HCT116 (cell line): Measurements from ENCODE around the gene BAIAP2L1. TPM values are rescaled to one million over a fixed set of nuclear protein-coding genes. Genes with fewer than 3 reads are reported as not detected.

ENCODE experiments used
- ATAC-seq: fragments of 200-7000 bp; cut with Tn5 transposase; 2 replicates; pipeline ENCODE4 v1.9.1; 2020; ENCODE audit warnings: mild to moderate bottlenecking, moderate library complexity
- BruUV-seq: library from RNA; stranded (reverse); fragments of 400-500 nt; replicated peaks from 2 replicates; lab custom pipeline; 2021; lab: Mats Ljungman, UMichigan
- CTCF ChIA-PET: fragments of 300-600 bp; sonication (Branson Sonifier 250); formaldehyde crosslinking; loops from one replicate; lab custom pipeline; 2021; ENCODE audit warnings: antibody characterized with exemption; lab: Charles Lee
- POLR2A ChIA-PET: fragments of 300-600, 350-600 bp; sonication (Branson Sonifier 250); formaldehyde crosslinking; loops from one replicate; lab custom pipeline; 2021; ENCODE audit warnings: antibody characterized with exemption; lab: Charles Lee
- RAD21 ChIA-PET, 2 experiments: fragments of 300-600 bp; sonication (Branson Sonifier 250); formaldehyde crosslinking; loops; one replicate each; lab custom pipeline; 2023; ENCODE audit warnings: low total read pairs in 2 of 2; ENCODE audit not compliant: uncharacterized antibody in 2 of 2, unreplicated experiment in 2 of 2, low non-redundant PET in 1 of 2; lab: Charles Lee
- DNase-seq: peaks from one replicate; pipeline ENCODE4 v3.0.0-alpha.2; 2010; ENCODE audit warnings: low read depth, low spot score
- H2AFZ ChIP-seq: fragments of 200-600 bp; shearing (Covaris generic), sonication (generic); 2 replicates; pipeline ENCODE4 v1.6.1; 2017; ENCODE audit warnings: low read depth, mixed run types, mixed read lengths, antibody characterized with exemption, low read length; ENCODE audit not compliant: poor library complexity, severe bottlenecking
- H3K27ac ChIP-seq: 2 replicates; pipeline ENCODE4 v1.5.1; 2012; ENCODE audit warnings: low read depth, low read length
- H3K27me3 ChIP-seq: fragments of 200-600 bp; sonication (generic); 2 replicates; pipeline ENCODE4 v1.6.1; 2016; ENCODE audit warnings: mixed run types, low read length, mixed read lengths; ENCODE audit not compliant: insufficient read depth
- H3K36me3 ChIP-seq, 2 experiments: fragments of 200-500 bp in 1 of 2; fragments of 200-600 bp in 1 of 2; sonication (Bioruptor generic) in 1 of 2; sonication (generic) in 1 of 2; 2 replicates each; pipeline versions ENCODE4 v1.5.1 to v1.6.1; 2014 to 2016; ENCODE audit warnings: low read length in 2 of 2, inconsistent platforms in 1 of 2, mixed read lengths in 1 of 2, mixed run types in 1 of 2; ENCODE audit not compliant: insufficient read depth in 2 of 2, control insufficient read depth in 1 of 2
- H3K4me1 ChIP-seq, 2 experiments: fragments of 200-600 bp in 1 of 2; sonication (generic) in 1 of 2; 2 replicates each; pipeline versions ENCODE4 v1.5.1 to v1.6.1; 2012 to 2017; ENCODE audit warnings: low read length in 2 of 2, inconsistent platforms in 1 of 2, mild to moderate bottlenecking in 1 of 2, mixed read lengths in 1 of 2, mixed run types in 1 of 2, moderate library complexity in 1 of 2; ENCODE audit not compliant: insufficient read depth in 2 of 2, control insufficient read depth in 1 of 2
- H3K4me2 ChIP-seq: fragments of 200-600 bp; sonication (generic); 2 replicates; pipeline ENCODE4 v1.6.1; 2017; ENCODE audit warnings: mixed run types, low read length, mixed read lengths
- H3K4me3 ChIP-seq, 2 experiments: fragments of 200-600 bp in 1 of 2; sonication (generic) in 1 of 2; replicated peaks in 1 of 2; 2 replicates each; pipeline ENCODE4 v1.5.1; 2011 to 2016; ENCODE audit warnings: low read length in 2 of 2, control low read depth in 1 of 2, low read depth in 1 of 2, mild to moderate bottlenecking in 1 of 2, mixed read lengths in 1 of 2, mixed run types in 1 of 2
- H3K79me2 ChIP-seq: fragments of 200-600 bp; sonication (generic); 2 replicates; pipeline ENCODE4 v1.6.1; 2017; ENCODE audit warnings: mild to moderate bottlenecking, mixed run types, low read length, moderate library complexity, mixed read lengths; ENCODE audit not compliant: insufficient read depth
- H3K9ac ChIP-seq: fragments of 200-600 bp; sonication (generic); 2 replicates; pipeline ENCODE4 v1.6.1; 2016; ENCODE audit warnings: low read length, mixed read lengths
- H3K9me2 ChIP-seq: fragments of 200-600 bp; sonication (generic), shearing (Covaris generic); 2 replicates; pipeline ENCODE4 v1.6.1; 2017; ENCODE audit warnings: mixed run types, mild to moderate bottlenecking, moderate library complexity; ENCODE audit not compliant: insufficient read depth
- H3K9me3 ChIP-seq, 2 experiments: fragments of 200-500 bp in 1 of 2; fragments of 200-600 bp in 1 of 2; sonication (Bioruptor generic) in 1 of 2; sonication (generic) in 1 of 2; 2 replicates each; pipeline ENCODE4 v1.6.1; 2014 to 2017; ENCODE audit warnings: low read length in 2 of 2, mixed read lengths in 2 of 2, inconsistent platforms in 1 of 2, low read depth in 1 of 2, mild to moderate bottlenecking in 1 of 2, mixed run types in 1 of 2, moderate library complexity in 1 of 2; ENCODE audit not compliant: control insufficient read depth in 1 of 2, insufficient read depth in 1 of 2
- H4K20me1 ChIP-seq: fragments of 200-600 bp; sonication (generic), shearing (Covaris generic); 2 replicates; pipeline ENCODE4 v1.6.1; 2017; ENCODE audit warnings: mixed run types, mild to moderate bottlenecking, moderate library complexity; ENCODE audit not compliant: insufficient read depth
- ATF3 ChIP-seq: IDR thresholded peaks from 2 replicates; pipeline ENCODE4 v1.6.1; 2012
- CBX3 ChIP-seq: IDR thresholded peaks from 2 replicates; pipeline ENCODE4 v1.6.1; 2012; ENCODE audit warnings: low read depth
- CEBPB ChIP-seq: IDR thresholded peaks from 2 replicates; pipeline ENCODE4 v1.6.1; 2012; ENCODE audit warnings: low read depth
- CTCF ChIP-seq, 3 experiments: fragments of 200-600 bp in 1 of 3; sonication (generic) in 1 of 3; IDR thresholded peaks in 2 of 3; conservative IDR thresholded peaks in 1 of 3; 2 replicates each; pipeline ENCODE4 v1.5.1; 2012 to 2017; ENCODE audit warnings: low read depth in 2 of 3, low read length in 2 of 3, antibody characterized with exemption in 1 of 3, borderline replicate concordance in 1 of 3, control low read depth in 1 of 3, mild to moderate bottlenecking in 1 of 3, mixed read lengths in 1 of 3, mixed run types in 1 of 3, moderate library complexity in 1 of 3; ENCODE audit not compliant: insufficient read depth in 1 of 3
- EZH2 ChIP-seq: fragments of 200-600 bp; sonication (generic); IDR thresholded peaks from 2 replicates; pipeline ENCODE4 v1.6.1; 2017; ENCODE audit warnings: antibody characterized with exemption, mixed run types
- POLR2AphosphoS5 ChIP-seq: IDR thresholded peaks from 2 replicates; pipeline ENCODE4 v1.6.1; 2011; ENCODE audit warnings: mild to moderate bottlenecking, low read depth, low read length, moderate library complexity
- RAD21 ChIP-seq: IDR thresholded peaks from 2 replicates; pipeline ENCODE4 v1.6.1; 2012; ENCODE audit warnings: low read depth, mild to moderate bottlenecking
- SRF ChIP-seq: IDR thresholded peaks from 2 replicates; pipeline ENCODE4 v1.6.1; 2012; ENCODE audit warnings: low read depth
- YY1 ChIP-seq: IDR thresholded peaks from 2 replicates; pipeline ENCODE4 v1.6.1; 2011; ENCODE audit warnings: low read length, low read depth, moderate library complexity, mild to moderate bottlenecking; ENCODE audit not compliant: insufficient replicate concordance; ENCODE audit errors: extremely low read depth
- ZNF274 ChIP-seq: fragments of 200-500 bp; sonication (Bioruptor generic); IDR thresholded peaks from 2 replicates; pipeline ENCODE4 v1.6.1; 2014; ENCODE audit warnings: mild to moderate bottlenecking, low read depth, low read length, inconsistent platforms
- intact Hi-C: fragments of 100-400 bp; cut with micrococcal nuclease; formaldehyde crosslinking; loops from 2 replicates; pipeline ENCODE4 v1.10.0; 2022
- total RNA-seq: library from RNA; stranded (reverse); gene quantifications from one replicate; pipeline ENCODE4 v1.2.1, GENCODE V29; 2021; ENCODE audit not compliant: unreplicated experiment

BAIAP2L1 gene
- total RNA-seq, 1 experiment from 2014 or later = 61.2 TPM

- Histone ChIP-seq H3K36me3 (peaks cover 10 to 32% of the 10 kb centered on the region in 2 experiments; a peak in 3 of 4 replicates), H3K27me3 (no peaks in the 10 kb centered on the region), H2AFZ (no peak overlapping the region), H3K4me1 (peaks cover 0 to 13% of the 10 kb centered on the region in 2 experiments; a peak in 2 of 4 replicates), H3K9me3 (no peaks in the 10 kb centered on the region), H3K4me2 (no peak overlapping the region), H3K9me2 (no peaks in the 10 kb centered on the region), H3K79me2 (peaks cover 46% of the 10 kb centered on the region), H3K9ac (no peak overlapping the region), H3K27ac (peak overlapping the region; percentile 21; the same call in 1 of the 2 replicates), H3K4me3 (no peak overlapping the region), H4K20me1 (no peaks in the 10 kb centered on the region)
- POLR2A ChIA-PET = no interaction called here
- BruUV-seq = no TSS peak
- peak; percentile 6 for TF ChIP-seq YY1
- TF ChIP-seq RAD21 = peak; percentile 98
- peak; percentile 50 for TF ChIP-seq POLR2AphosphoS5
- no peak for TF ChIP-seq SRF
- no peak for TF ChIP-seq ZNF274
- TF ChIP-seq ATF3 = no peak
- no peak for TF ChIP-seq EZH2
- TF ChIP-seq CBX3 = no peak
- TF ChIP-seq CTCF (IDR thresholded peaks at IDR 0.05 in 2 of 3, conservative IDR thresholded peaks at IDR 0.05 in 1 of 3; ENCODE audit: borderline replicate concordance in 1 of 3, insufficient read depth in 1 of 3, low read depth in 2 of 3, low read length in 2 of 3) = peak; percentile 79 to 86 (median 82); a peak in 5 of 6 replicates
- no peak for TF ChIP-seq CEBPB
- ATAC-seq (peak; percentile 93), DNase-seq (peak; percentile 41)
- RAD21 ChIA-PET = no interaction called here
- intact Hi-C loops = loop anchor here (1.0 to 2.0 kb wide), 4 partner anchors 106 to 542 kb away; partner anchors contain the start of gene BAIAP2L1
- CTCF ChIA-PET = interaction anchor here (0.9 to 2.1 kb wide), 4 partner anchors 76 to 451 kb away, joined by 3 to 7 read pairs (median 4); partner anchors contain the start of gene BAIAP2L1
These were observed 106.0 kb downstream of the BAIAP2L1 start for GRCh38 chr7:98294798-98295382.
